ENCODE results near the gene DAP.

The DAP gene

DNA sequence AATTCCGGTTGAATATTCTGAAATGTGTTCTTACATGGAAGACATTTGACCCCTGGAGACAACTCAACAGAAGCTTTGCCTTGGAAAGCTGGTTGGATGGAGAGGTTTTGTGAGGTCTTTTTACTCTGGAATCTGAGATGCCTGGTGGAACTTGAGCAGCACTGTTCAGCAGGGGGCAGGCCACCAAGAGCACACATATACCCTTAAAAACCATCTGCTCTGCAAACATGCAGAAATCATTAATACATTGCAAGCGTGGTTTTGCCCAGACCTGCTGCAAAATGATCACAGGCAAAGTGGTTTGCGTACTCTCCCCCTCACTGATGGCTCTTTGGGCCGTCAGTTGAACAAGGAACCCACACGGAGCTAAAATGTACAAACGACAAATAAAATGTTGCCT lies 32.8 kb upstream of the DAP start:
- H3K27ac ChIP-seq (ENCODE audit: low read depth, low read length) = no peak overlapping the region
- WGBS (ENCODE audit: extremely low coverage, insufficient coverage, low lambda C conversion rate) = no CpG with 5 or more reads among the region's 6 CpGs
- H3K4me2 ChIP-seq (ENCODE audit: low read length) = no peak overlapping the region
- DNase-seq = no peak
- no peaks in the 10 kb centered on the region for H3K79me1 ChIP-seq (ENCODE audit: low read length)
- H2BK5ac ChIP-seq (ENCODE audit: low read length) = no peak overlapping the region
- no peak overlapping the region for H4K8ac ChIP-seq (ENCODE audit: low read depth, low read length)
- H2BK15ac ChIP-seq (replicated peaks; ENCODE audit: low read depth) = no peak overlapping the region
- H3K9ac ChIP-seq (ENCODE audit: low read length) = no peak overlapping the region
- no peak overlapping the region for H3K56ac ChIP-seq (ENCODE audit: low read length)
- H3K4me1 ChIP-seq (ENCODE audit: control insufficient read depth, low read depth, low read length) = peaks cover 2% of the 10 kb centered on the region
- H3K18ac ChIP-seq (ENCODE audit: low read length) = no peak overlapping the region
- no peaks in the 10 kb centered on the region for H3K36me3 ChIP-seq (ENCODE audit: control insufficient read depth, insufficient read depth, low read length)
- no peak overlapping the region for H2AK5ac ChIP-seq (ENCODE audit: low read length)
- no peak overlapping the region for H3K4me3 ChIP-seq (ENCODE audit: low read length)
- no peak overlapping the region for H2BK120ac ChIP-seq (ENCODE audit: low read depth, low read length)
- H3K27me3 ChIP-seq (ENCODE audit: insufficient read depth, low read length, poor library complexity) = no peaks in the 10 kb centered on the region
- H3K23ac ChIP-seq (ENCODE audit: low read length) = no peak overlapping the region
- H4K5ac ChIP-seq (ENCODE audit: low read length) = no peak overlapping the region
- no peak overlapping the region for H3K4ac ChIP-seq (ENCODE audit: low read depth, low read length)
- H3K79me2 ChIP-seq (ENCODE audit: control insufficient read depth, insufficient read depth, low read length) = no peaks in the 10 kb centered on the region

GRCh38 chr5:10792336-10792735 lies 31.3 kb upstream of the DAP start:
- no peak overlapping the region for H4K8ac ChIP-seq (ENCODE audit: low read depth, low read length)
- no peak overlapping the region for H3K4me2 ChIP-seq (ENCODE audit: low read length)
- H3K18ac ChIP-seq (ENCODE audit: low read length) = no peak overlapping the region
- H2BK120ac ChIP-seq (ENCODE audit: low read depth, low read length) = no peak overlapping the region
- H2BK15ac ChIP-seq (replicated peaks; ENCODE audit: low read depth) = no peak overlapping the region
- H3K79me1 ChIP-seq (ENCODE audit: low read length) = no peaks in the 10 kb centered on the region
- H3K4me1 ChIP-seq (ENCODE audit: control insufficient read depth, low read depth, low read length) = peaks cover 2% of the 10 kb centered on the region
- H3K79me2 ChIP-seq (ENCODE audit: control insufficient read depth, insufficient read depth, low read length) = no peaks in the 10 kb centered on the region
- no peak overlapping the region for H2BK5ac ChIP-seq (ENCODE audit: low read length)
- no peak overlapping the region for H2AK5ac ChIP-seq (ENCODE audit: low read length)
- no peak overlapping the region for H4K5ac ChIP-seq (ENCODE audit: low read length)
- no peak overlapping the region for H3K4ac ChIP-seq (ENCODE audit: low read depth, low read length)
- H3K27me3 ChIP-seq (ENCODE audit: insufficient read depth, low read length, poor library complexity) = no peaks in the 10 kb centered on the region
- H3K27ac ChIP-seq (ENCODE audit: low read depth, low read length) = no peak overlapping the region
- DNase-seq = no peak
- H3K23ac ChIP-seq (ENCODE audit: low read length) = no peak overlapping the region
- no peak overlapping the region for H3K4me3 ChIP-seq (ENCODE audit: low read length)
- no peak overlapping the region for H3K56ac ChIP-seq (ENCODE audit: low read length)
- WGBS (ENCODE audit: extremely low coverage, insufficient coverage, low lambda C conversion rate) = no CpG with 5 or more reads among the region's 1 CpG
- no peak overlapping the region for H3K9ac ChIP-seq (ENCODE audit: low read length)
- H3K36me3 ChIP-seq (ENCODE audit: control insufficient read depth, insufficient read depth, low read length) = no peaks in the 10 kb centered on the region

- DNase-seq = peak; percentile 85
- Histone ChIP-seq H3K4me1 (ENCODE audit: control insufficient read depth, low read depth, low read length) (peaks cover 2% of the 10 kb centered on the region), H3K9ac (ENCODE audit: low read length) (no peak overlapping the region), H3K27me3 (ENCODE audit: insufficient read depth, low read length, poor library complexity) (no peaks in the 10 kb centered on the region), H3K4me2 (ENCODE audit: low read length) (no peak overlapping the region), H3K79me2 (ENCODE audit: control insufficient read depth, insufficient read depth, low read length) (no peaks in the 10 kb centered on the region), H3K23ac (ENCODE audit: low read length) (no peak overlapping the region), H2BK120ac (ENCODE audit: low read depth, low read length) (no peak overlapping the region), H3K36me3 (ENCODE audit: control insufficient read depth, insufficient read depth, low read length) (no peaks in the 10 kb centered on the region), H3K79me1 (ENCODE audit: low read length) (no peaks in the 10 kb centered on the region), H3K4me3 (ENCODE audit: low read length) (no peak overlapping the region), H4K5ac (ENCODE audit: low read length) (no peak overlapping the region), H3K4ac (ENCODE audit: low read depth, low read length) (no peak overlapping the region), H3K18ac (ENCODE audit: low read length) (no peak overlapping the region), H2BK15ac (replicated peaks; ENCODE audit: low read depth) (no peak overlapping the region), H2BK5ac (ENCODE audit: low read length) (no peak overlapping the region), H4K8ac (ENCODE audit: low read depth, low read length) (no peak overlapping the region), H2AK5ac (ENCODE audit: low read length) (no peak overlapping the region), H3K56ac (ENCODE audit: low read length) (no peak overlapping the region), H3K27ac (ENCODE audit: low read depth, low read length) (no peak overlapping the region)
- WGBS (ENCODE audit: extremely low coverage, insufficient coverage, low lambda C conversion rate) = no CpG with 5 or more reads among the region's 3 CpGs
Observed at GRCh38 chr5:10789726-10790125, 28.7 kb upstream of the DAP start.

DNA sequence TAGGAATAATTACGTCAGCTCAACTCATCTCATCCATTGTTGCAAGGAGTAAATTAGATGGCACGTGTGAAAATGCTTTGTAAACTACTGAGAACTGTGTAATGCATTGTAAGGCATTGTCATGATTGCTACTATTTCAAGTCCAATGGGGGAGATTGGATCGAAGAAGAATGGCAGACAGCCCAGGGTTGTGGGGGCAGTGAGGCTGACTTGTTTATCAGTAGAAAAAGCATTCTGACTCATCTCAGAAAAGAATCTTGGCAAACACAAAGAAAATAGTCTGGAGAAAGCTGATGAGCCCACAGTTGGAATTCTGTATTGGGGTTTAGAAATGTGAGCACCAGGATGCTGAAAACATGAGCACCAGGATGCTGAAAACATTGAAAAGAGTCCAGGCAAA lies 28.0 kb upstream of the DAP start:
- Histone ChIP-seq H3K23ac (ENCODE audit: low read length) (no peak overlapping the region), H3K4ac (ENCODE audit: low read depth, low read length) (no peak overlapping the region), H3K9ac (ENCODE audit: low read length) (no peak overlapping the region), H3K27ac (ENCODE audit: low read depth, low read length) (no peak overlapping the region), H3K27me3 (ENCODE audit: insufficient read depth, low read length, poor library complexity) (no peaks in the 10 kb centered on the region), H3K56ac (ENCODE audit: low read length) (no peak overlapping the region), H2BK15ac (replicated peaks; ENCODE audit: low read depth) (no peak overlapping the region), H2BK5ac (ENCODE audit: low read length) (no peak overlapping the region), H3K4me1 (ENCODE audit: control insufficient read depth, low read depth, low read length) (peaks cover 2% of the 10 kb centered on the region), H3K79me2 (ENCODE audit: control insufficient read depth, insufficient read depth, low read length) (no peaks in the 10 kb centered on the region), H3K4me3 (ENCODE audit: low read length) (no peak overlapping the region), H3K36me3 (ENCODE audit: control insufficient read depth, insufficient read depth, low read length) (no peaks in the 10 kb centered on the region), H3K79me1 (ENCODE audit: low read length) (no peaks in the 10 kb centered on the region), H2BK120ac (ENCODE audit: low read depth, low read length) (no peak overlapping the region), H3K18ac (ENCODE audit: low read length) (no peak overlapping the region), H2AK5ac (ENCODE audit: low read length) (no peak overlapping the region), H3K4me2 (ENCODE audit: low read length) (no peak overlapping the region), H4K8ac (ENCODE audit: low read depth, low read length) (no peak overlapping the region), H4K5ac (ENCODE audit: low read length) (no peak overlapping the region)
- peak; percentile 24 for DNase-seq
- WGBS (ENCODE audit: extremely low coverage, insufficient coverage, low lambda C conversion rate) = no CpG with 5 or more reads among the region's 3 CpGs

DNA sequence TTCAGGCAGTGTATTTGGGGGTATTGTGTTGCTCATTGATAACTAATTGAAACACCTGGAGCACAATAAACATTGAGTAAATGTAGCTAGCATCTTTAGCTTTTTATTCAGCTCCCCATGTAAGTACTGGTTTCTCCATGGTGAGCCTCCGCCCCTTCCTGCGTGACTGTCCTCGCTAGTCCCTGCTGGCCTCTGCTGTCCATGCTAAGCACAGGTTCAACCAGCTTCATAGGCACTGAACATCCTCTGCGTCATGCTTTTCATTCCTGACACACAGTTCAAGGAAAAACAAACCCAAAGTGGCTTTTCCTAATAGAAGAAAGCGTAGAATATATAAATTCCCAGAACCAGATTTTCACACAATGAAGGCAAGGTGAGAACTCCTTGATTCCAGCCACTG lies 27.3 kb upstream of the DAP start:
- no peak overlapping the region for H3K4ac ChIP-seq (ENCODE audit: low read depth, low read length)
- no peaks in the 10 kb centered on the region for H3K27me3 ChIP-seq (ENCODE audit: insufficient read depth, low read length, poor library complexity)
- H2BK15ac ChIP-seq (replicated peaks; ENCODE audit: low read depth) = no peak overlapping the region
- no peaks in the 10 kb centered on the region for H3K79me2 ChIP-seq (ENCODE audit: control insufficient read depth, insufficient read depth, low read length)
- no peak overlapping the region for H2BK120ac ChIP-seq (ENCODE audit: low read depth, low read length)
- no peaks in the 10 kb centered on the region for H3K79me1 ChIP-seq (ENCODE audit: low read length)
- H3K4me1 ChIP-seq (ENCODE audit: control insufficient read depth, low read depth, low read length) = peaks cover 2% of the 10 kb centered on the region
- no peak overlapping the region for H3K4me2 ChIP-seq (ENCODE audit: low read length)
- no peak overlapping the region for H4K5ac ChIP-seq (ENCODE audit: low read length)
- no peak overlapping the region for H2BK5ac ChIP-seq (ENCODE audit: low read length)
- no peak overlapping the region for H3K56ac ChIP-seq (ENCODE audit: low read length)
- H3K4me3 ChIP-seq (ENCODE audit: low read length) = no peak overlapping the region
- H3K27ac ChIP-seq (ENCODE audit: low read depth, low read length) = no peak overlapping the region
- H3K18ac ChIP-seq (ENCODE audit: low read length) = no peak overlapping the region
- H3K9ac ChIP-seq (ENCODE audit: low read length) = no peak overlapping the region
- no peak overlapping the region for H4K8ac ChIP-seq (ENCODE audit: low read depth, low read length)
- H3K36me3 ChIP-seq (ENCODE audit: control insufficient read depth, insufficient read depth, low read length) = no peaks in the 10 kb centered on the region
- no peak overlapping the region for H3K23ac ChIP-seq (ENCODE audit: low read length)
- no peak for DNase-seq
- no peak overlapping the region for H2AK5ac ChIP-seq (ENCODE audit: low read length)
- WGBS (ENCODE audit: extremely low coverage, insufficient coverage, low lambda C conversion rate) = no CpG with 5 or more reads among the region's 5 CpGs

- Histone ChIP-seq H3K18ac (ENCODE audit: low read length) (no peak overlapping the region), H3K4me3 (ENCODE audit: low read length) (no peak overlapping the region), H3K4me2 (ENCODE audit: low read length) (no peak overlapping the region), H2BK15ac (replicated peaks; ENCODE audit: low read depth) (no peak overlapping the region), H3K36me3 (ENCODE audit: control insufficient read depth, insufficient read depth, low read length) (no peaks in the 10 kb centered on the region), H2BK5ac (ENCODE audit: low read length) (no peak overlapping the region), H3K27ac (ENCODE audit: low read depth, low read length) (no peak overlapping the region), H3K4me1 (ENCODE audit: control insufficient read depth, low read depth, low read length) (peaks cover 2% of the 10 kb centered on the region), H3K27me3 (ENCODE audit: insufficient read depth, low read length, poor library complexity) (no peaks in the 10 kb centered on the region), H3K79me2 (ENCODE audit: control insufficient read depth, insufficient read depth, low read length) (no peaks in the 10 kb centered on the region), H3K23ac (ENCODE audit: low read length) (no peak overlapping the region), H2BK120ac (ENCODE audit: low read depth, low read length) (no peak overlapping the region), H4K8ac (ENCODE audit: low read depth, low read length) (peak overlapping the region; percentile 96), H3K4ac (ENCODE audit: low read depth, low read length) (no peak overlapping the region), H3K79me1 (ENCODE audit: low read length) (no peaks in the 10 kb centered on the region), H4K5ac (ENCODE audit: low read length) (no peak overlapping the region), H3K9ac (ENCODE audit: low read length) (no peak overlapping the region), H3K56ac (ENCODE audit: low read length) (no peak overlapping the region), H2AK5ac (ENCODE audit: low read length) (no peak overlapping the region)
- no CpG with 5 or more reads among the region's 4 CpGs for WGBS (ENCODE audit: extremely low coverage, insufficient coverage, low lambda C conversion rate)
- no peak for DNase-seq
Observed at GRCh38 chr5:10786835-10787234, 25.8 kb upstream of the DAP start.

All from mesendoderm (in vitro differentiated cells).